Chondrocyte (in vitro differentiated cells): ENCODE data around the gene OTOGL. TPM values are rescaled to one million over a fixed set of nuclear protein-coding genes. Genes with fewer than 3 reads are reported as not detected.
A peak's percentile ranks its signal among the peaks of the same experiment; 100 is the strongest.
"Not testable (repeated sequence)": the region's sequence is repeated elsewhere in the genome, so short reads cannot be mapped to it uniquely, and the experiment has no call there.

Experiments
- DNase-seq: peaks from one replicate; pipeline ENCODE4 v3.0.0; 2021; ENCODE audit warnings: mixed read lengths, low spot score
- H3K27ac Mint-ChIP-seq: one replicate; pipeline ENCODE4 v1.8.0; 2021; ENCODE audit warnings: mild to moderate bottlenecking, moderate library complexity, mixed read lengths; ENCODE audit not compliant: unreplicated experiment
- H3K27me3 Mint-ChIP-seq: 2 replicates; pipeline ENCODE4 v1.8.0; 2021; ENCODE audit warnings: low read depth, mixed read lengths
- H3K36me3 Mint-ChIP-seq: 2 replicates; pipeline ENCODE4 v1.8.0; 2021; ENCODE audit warnings: low read depth, mixed read lengths
- H3K4me1 Mint-ChIP-seq: 2 replicates; pipeline ENCODE4 v1.8.0; 2021; ENCODE audit warnings: low read depth, mild to moderate bottlenecking, mixed read lengths
- H3K4me3 Mint-ChIP-seq: one replicate; pipeline ENCODE4 v1.8.0; 2021; ENCODE audit warnings: mild to moderate bottlenecking, moderate library complexity, mixed read lengths; ENCODE audit not compliant: unreplicated experiment
- H3K9me3 Mint-ChIP-seq: 2 replicates; pipeline ENCODE4 v1.8.0; 2021; ENCODE audit warnings: low read depth, mixed read lengths
- CTCF ChIP-seq: fragments of 200-600 bp; sonication (generic); IDR thresholded peaks from 2 replicates; pipeline ENCODE4 v1.5.0; 2021; ENCODE audit warnings: antibody characterized with exemption, mild to moderate bottlenecking, moderate library complexity
- total RNA-seq: library from RNA; stranded (reverse); gene quantifications from 3 replicates; pipeline ENCODE4 v1.2.1, GENCODE V29; 2021

The OTOGL gene
- total RNA-seq, 1 donor from 2014 or later: 0.25 TPM

GRCh38 chr12:80293347-80293746 is 194.0 kb downstream of the OTOGL start:
- Mint-ChIP-seq H3K27me3 (no peaks in the 10 kb centered on the region), H3K27ac (no peak overlapping the region), H3K36me3 (peaks cover 6% of the 10 kb centered on the region), H3K4me1 (peaks cover 3% of the 10 kb centered on the region), H3K9me3 (peaks cover 3% of the 10 kb centered on the region), H3K4me3 (no peak overlapping the region)
- no peak for DNase-seq
- no peak for TF ChIP-seq CTCF

GRCh38 chr12:80293759-80294158 is 194.4 kb downstream of the OTOGL start:
- Mint-ChIP-seq H3K27me3 (no peaks in the 10 kb centered on the region), H3K36me3 (peaks cover 4% of the 10 kb centered on the region), H3K4me3 (no peak overlapping the region), H3K27ac (no peak overlapping the region), H3K4me1 (peaks cover 3% of the 10 kb centered on the region), H3K9me3 (no peaks in the 10 kb centered on the region)
- TF ChIP-seq CTCF: no peak
- DNase-seq: no peak

- H3K9me3 Mint-ChIP-seq: no peaks in the 10 kb centered on the region
- H3K4me1 Mint-ChIP-seq: no peaks in the 10 kb centered on the region
- H3K27ac Mint-ChIP-seq: no peak overlapping the region
- peaks cover 2% of the 10 kb centered on the region for H3K36me3 Mint-ChIP-seq
- H3K27me3 Mint-ChIP-seq: no peaks in the 10 kb centered on the region
- no peak for TF ChIP-seq CTCF
- H3K4me3 Mint-ChIP-seq: no peak overlapping the region
- no peak for DNase-seq
Measured at GRCh38 chr12:80299219-80299618, 199.9 kb downstream of the OTOGL start.

GRCh38 chr12:80299976-80300375 is 200.6 kb downstream of the OTOGL start:
- Mint-ChIP-seq H3K27ac (no peak overlapping the region), H3K36me3 (peaks cover 2% of the 10 kb centered on the region), H3K27me3 (no peaks in the 10 kb centered on the region), H3K4me1 (no peaks in the 10 kb centered on the region), H3K4me3 (no peak overlapping the region), H3K9me3 (no peaks in the 10 kb centered on the region)
- TF ChIP-seq CTCF: no peak
- no peak for DNase-seq

- not testable (repeated sequence) for H3K9me3 Mint-ChIP-seq, H3K27me3 Mint-ChIP-seq, H3K36me3 Mint-ChIP-seq, H3K27ac Mint-ChIP-seq, DNase-seq, H3K4me3 Mint-ChIP-seq, H3K4me1 Mint-ChIP-seq
Measured at GRCh38 chr12:80307436-80307835, 208.1 kb downstream of the OTOGL start.

GRCh38 chr12:80313209-80313608 is 213.9 kb downstream of the OTOGL start:
- Mint-ChIP-seq H3K9me3 (no peaks in the 10 kb centered on the region), H3K4me3 (no peak overlapping the region), H3K4me1 (peaks cover 9% of the 10 kb centered on the region), H3K27ac (no peak overlapping the region), H3K27me3 (peaks cover 10% of the 10 kb centered on the region), H3K36me3 (no peaks in the 10 kb centered on the region)
- peak; percentile 67 for TF ChIP-seq CTCF
- no peak for DNase-seq
